GM23338 (cell line): Measurements from ENCODE around the gene PACS2.

ENCODE experiments used
- CTCF ChIP-seq, 2 experiments: fragments of 200-600 bp in 1 of 2; sonication (generic) in 1 of 2; conservative IDR thresholded peaks; 2 replicates each; pipeline versions ENCODE4 v1.5.1 to v1.6.1; 2016 to 2017; ENCODE audit warnings: antibody characterized with exemption in 2 of 2, low read depth in 2 of 2, mild to moderate bottlenecking in 2 of 2, moderate library complexity in 1 of 2
- EZH2 ChIP-seq: fragments of 200-600 bp; sonication (generic); IDR thresholded peaks from one replicate; pipeline ENCODE4 v1.8.0; 2017; ENCODE audit warnings: antibody characterized with exemption, mild to moderate bottlenecking, low read depth; ENCODE audit not compliant: unreplicated experiment
- EZH2phosphoT487 ChIP-seq: fragments of 200-600 bp; sonication (generic); IDR thresholded peaks from one replicate; pipeline ENCODE4 v1.8.1; 2018; ENCODE audit warnings: antibody characterized with exemption; ENCODE audit not compliant: unreplicated experiment
- POLR2AphosphoS5 ChIP-seq: IDR thresholded peaks from 2 replicates; pipeline ENCODE4 v1.6.1; 2016; ENCODE audit warnings: antibody characterized with exemption, low read depth

GRCh38 chr14:105389976-105390848, 75.7 kb downstream of the PACS2 start:
- TF ChIP-seq CTCF (conservative IDR thresholded peaks at IDR 0.05; ENCODE audit: low read depth in 2 of 2), result no peak
- TF ChIP-seq POLR2AphosphoS5, result no peak
- no peak for TF ChIP-seq EZH2phosphoT487
- no peak for TF ChIP-seq EZH2
